Stimulated activated naive CD4-positive, alpha-beta T cell treated with Interleukin-2 at 50 U/mL for 16 hours (primary cell): ENCODE data around the gene LOXL3.
A peak's percentile ranks its signal among the peaks of the same experiment; 100 is the strongest.

Experiments used
- DNase-seq: peaks from one replicate; lab custom pipeline; 2025; lab: John Stamatoyannopoulos, UW

Gene LOXL3

DNA sequence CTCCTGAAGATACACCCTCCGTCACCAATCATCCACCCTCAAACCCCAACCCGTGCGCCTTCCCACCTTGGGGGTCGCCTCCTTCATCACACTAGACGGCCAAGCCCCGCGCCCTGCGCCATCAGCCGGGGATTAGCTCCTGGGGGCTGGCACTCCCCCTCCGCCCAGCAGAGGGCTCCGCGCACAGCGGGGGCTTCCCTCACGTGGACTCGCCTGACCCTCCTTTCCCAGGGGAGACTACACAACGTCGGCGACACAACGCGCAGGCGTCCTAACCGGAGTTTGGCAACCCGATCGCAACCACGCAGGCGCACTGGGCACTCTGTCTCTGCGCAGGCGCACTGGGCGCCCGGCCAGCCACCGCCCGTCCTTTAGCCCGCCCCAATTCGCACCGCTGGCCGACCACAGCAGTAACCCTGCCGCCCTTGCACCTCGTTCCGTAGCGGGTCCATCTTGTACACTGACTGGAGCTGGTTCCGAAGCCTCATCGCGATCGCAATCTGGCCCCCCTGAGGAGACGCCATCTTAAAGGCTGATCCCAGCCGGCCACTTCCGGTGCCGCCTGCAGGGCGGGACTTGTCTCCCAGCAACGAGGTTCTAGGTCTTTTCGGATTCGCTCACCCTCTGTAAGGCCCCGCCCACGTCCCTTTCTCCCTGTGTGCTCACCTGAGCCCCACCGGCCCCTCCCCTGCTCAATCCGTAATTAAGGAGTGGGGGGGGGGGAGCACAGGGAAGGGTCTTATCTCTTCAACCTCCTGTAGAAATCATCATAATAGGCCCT, 46.4 kb downstream of the LOXL3 start, which contains the start of gene PCGF1:
TSS of gene PCGF1 (minus strand) at position 551 of the 781 bp plus-strand sequence. CDS start at position 524, 27 bp downstream.
- peak; percentile 98 for DNase-seq

DNA sequence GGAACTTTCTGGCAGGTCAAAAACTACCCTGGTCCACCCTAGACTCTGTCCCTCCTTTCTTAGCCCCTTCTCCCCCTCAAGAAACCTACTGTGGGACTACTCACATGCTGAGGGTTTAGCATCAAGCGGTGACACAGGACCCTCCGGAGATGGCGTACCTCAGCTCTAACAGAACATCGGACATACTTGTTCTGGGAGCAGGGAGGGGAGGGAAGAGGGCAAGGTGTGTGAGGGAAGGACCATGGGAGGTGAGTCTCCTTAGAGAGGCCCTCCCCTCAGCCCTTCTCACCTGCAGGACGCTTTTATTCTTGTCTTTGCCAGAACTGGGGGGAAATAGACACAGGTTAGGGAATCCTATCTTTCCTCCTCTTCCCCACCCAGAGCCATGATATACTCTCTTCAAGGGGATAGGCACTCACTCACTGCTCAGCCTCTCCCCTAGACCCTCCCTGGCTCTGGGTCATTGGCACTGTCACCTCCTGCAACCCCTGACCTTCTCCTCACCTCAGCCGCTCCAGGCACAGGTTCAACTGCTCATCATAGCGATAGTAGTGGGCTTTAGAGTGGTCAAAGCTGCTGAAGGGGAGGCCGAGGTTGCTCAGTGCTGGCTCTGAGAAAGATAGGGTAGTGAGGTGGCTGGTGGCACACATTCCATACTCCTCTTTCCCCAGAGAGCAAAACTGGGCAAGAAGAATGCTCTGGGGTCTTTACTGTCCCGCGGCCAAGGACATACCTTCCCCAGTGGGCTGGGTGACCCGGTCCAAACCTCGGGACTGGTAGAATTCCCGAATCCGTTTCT, 48.1 kb downstream of the LOXL3 start:
- DNase-seq = no peak

DNA sequence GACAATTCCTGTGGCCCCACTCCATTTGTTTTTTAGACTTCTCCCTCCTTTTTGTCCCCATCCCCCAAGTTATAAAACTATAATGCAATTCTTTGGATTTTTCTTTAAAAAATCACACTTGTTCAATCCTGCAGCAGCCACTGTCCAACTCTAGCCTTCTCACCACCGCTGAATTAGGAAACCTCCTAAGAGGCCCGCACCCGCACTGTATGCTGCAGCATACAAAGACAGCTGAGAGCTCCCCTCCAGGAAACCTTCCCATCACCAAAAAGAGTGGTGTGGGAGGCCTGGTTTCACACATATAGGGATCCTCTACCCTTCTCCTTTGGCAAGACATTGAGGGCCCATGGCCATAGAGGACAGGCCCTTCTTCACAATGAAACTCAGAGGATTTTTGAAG, 49.2 kb downstream of the LOXL3 start:
- no peak for DNase-seq

DNA sequence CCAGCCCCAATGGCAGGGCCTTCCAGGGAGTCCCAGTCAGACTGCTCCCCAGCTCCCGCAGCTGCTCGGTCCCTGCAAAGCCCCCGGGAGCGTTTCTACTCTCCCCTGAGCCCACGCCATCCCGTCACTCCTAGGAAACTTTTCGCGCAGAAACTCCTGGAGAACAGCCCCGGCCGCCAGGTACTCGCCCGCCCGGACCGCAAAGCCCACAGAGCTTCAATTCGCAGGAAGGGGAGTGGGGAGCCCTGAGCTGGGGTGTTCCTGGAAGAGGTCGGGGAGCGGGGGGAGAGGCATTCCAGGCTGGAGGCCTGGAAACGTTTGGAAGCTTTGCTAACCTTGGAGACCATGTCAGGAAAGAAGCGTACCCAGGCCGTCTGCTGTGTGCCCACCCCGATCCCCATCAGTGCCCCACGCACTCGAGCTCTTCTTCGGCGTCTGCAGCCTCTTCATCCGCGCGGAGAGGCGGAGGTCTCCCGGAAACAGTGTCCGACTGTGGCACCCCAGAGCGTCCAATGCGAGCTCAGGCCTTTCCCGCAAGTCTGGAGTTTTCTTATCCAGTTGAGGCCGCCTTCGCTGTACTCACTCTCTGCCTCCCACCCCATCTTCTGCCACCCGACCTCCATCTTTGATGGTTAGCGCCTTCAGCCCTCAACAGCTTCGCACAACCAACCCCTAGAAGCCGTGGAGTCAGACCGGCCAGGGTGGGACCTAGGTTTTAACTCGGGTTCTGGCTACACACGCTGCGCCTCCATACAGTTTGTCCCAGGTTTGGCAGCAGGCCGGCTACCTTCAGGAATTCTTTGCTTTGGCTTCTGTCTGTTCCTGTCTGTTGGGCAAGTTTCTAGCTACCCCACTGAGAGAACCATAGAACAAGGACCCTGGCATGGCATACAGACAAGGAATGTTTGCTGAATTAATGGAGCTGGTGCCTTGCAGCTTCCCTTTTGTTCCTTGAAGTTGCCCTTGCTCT, 50.0 kb downstream of the LOXL3 start:
- DNase-seq = no peak

DNA sequence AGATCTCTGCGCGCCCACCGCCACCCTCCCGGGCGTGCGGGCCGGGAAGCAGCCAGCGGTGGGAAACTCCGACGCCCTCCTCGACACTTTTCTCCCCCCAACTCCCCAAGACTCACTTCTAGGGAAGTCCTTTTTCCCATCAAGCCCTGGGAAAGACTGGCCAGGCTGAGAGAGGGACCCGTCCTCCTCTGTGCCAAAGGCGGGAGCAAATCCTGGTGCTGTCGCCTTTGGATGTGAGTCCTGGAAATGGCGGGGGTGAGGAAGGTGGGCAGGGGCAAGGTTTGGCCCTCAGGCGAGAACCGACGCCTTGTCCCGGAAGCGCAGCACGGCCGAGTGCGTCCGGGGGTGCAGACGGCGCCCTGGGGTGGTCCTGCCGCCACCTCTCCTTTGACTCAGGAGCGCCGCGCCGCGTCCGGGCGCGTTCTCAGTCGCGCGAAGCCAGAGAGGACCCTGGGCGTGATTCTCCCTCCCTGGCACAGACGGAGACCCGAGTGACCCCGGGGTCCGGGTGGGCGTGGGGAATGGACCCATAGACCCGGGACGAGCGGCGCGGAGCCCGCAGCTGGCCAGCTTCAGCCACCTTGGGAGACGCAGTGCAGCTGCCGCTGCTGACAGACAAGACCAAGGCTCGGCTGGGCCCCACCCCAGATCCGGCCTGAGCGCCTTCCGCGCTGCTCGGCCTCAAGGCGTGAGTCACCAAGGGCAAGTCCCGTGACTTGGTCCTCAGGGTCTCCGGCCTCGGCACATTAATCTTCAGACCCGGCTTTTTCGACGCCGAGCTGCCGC, 50.8 kb downstream of the LOXL3 start:
- no peak for DNase-seq

DNA sequence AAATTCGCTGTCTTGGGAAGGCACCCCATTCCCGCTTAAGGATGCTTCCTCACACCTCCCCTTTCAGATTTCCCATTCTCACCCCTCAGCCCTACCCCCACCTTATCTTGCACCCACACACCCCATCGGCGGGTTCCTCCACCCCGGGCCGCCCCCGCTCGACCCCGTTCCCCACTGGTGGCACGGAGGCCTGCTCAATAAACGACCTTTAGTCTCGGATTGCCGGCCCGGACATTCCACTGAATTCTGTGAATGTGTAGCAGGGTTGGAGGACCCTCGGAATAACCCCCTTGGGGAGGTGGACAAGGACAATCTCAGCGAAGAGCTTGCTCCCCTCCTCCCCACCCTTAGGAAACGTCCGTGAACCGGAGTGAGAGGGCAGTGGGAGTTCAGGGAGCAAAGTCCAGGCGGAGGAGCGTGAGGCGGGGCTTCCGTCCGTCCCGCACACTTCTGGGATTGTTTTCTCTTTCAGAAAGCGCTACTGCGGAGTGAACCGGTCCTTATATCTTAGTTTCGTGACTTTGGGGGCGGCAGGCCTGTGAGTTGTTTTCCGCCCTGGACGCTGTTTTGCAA, 51.5 kb downstream of the LOXL3 start:
- no peak for DNase-seq

DNA sequence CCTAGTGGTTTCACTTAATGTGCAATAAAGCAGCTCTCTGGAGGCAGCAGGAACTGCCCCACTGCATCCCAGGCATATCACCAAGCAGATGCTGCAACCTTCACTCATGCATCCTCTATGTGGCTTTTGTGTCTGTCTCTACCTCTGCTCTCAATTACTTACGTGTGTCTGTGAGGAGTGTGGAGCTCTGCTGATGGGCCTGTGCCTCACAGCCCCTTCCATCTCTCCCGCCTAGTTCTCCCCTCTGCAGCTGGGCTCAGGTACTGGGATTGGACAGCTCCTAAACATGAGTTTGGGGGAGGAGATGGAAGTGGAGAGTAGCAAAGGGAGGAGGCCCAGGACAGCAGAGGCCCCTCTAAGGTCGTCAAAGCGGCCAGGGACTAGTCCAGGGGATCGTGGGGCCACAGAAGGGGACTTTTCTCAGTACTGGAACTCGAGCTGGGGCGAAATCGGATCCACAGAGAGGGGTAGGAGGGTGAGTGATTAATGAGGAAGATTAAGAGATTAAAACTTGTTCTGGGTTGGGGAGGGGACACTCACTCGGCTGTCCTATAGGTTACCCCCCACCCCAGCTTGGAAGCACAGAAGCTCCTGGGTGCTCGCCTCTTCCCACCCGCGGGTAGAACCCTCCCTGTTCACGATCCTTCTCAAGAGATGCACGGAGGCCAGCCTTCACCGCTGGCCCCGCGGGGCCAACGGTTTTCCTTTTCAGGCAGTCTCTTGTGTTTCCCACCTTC, 52.2 kb downstream of the LOXL3 start:
- DNase-seq = no peak

DNA sequence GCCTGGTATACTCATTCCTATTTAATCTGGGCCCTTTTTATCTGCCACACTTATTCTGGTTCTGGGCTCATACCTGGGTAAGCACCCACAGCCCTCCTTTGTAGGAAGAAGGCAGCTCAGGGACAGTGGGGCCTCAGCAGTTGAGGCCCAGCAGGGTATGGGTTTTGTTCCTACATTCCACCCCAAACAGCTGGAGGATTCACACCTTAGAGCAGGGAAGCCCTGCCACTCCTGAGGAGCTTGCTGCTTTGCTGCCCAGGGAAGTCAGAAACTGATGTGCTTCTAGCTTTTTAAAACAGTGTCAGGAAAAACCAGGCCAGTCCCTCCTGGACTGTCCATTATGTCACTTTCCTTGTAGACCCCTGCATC, 53.2 kb downstream of the LOXL3 start:
- no peak for DNase-seq

DNA sequence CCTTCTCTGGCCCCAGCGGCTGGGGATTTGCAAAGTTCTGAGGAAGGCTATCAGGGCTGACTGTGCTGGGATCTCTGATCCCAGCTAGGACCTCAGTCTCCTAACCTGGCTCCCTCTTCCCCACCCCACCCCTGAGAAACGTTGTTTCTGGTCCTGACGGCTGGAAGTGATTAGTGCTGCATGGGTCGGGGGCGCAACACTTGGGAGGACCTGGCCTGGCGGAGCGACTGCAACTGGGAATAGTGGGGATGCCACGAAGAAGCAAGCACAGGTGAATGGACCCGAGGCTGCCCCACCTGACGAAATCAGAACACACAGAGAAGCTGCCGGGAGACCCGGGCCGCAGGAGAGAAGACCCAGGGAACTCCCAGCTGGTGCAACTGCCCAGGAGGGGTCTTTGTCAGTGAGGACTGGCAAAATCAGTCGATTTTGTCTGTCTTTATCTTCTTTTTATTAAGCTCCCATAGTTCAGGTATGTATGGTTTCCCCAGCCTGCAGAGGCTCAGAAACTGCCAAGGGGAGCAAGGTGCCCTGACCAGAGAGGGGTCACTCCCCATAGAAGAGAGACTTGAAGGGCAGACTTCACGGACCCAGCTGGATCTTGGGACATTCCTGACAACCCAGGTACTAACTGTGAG, 53.7 kb downstream of the LOXL3 start:
- DNase-seq = no peak

DNA sequence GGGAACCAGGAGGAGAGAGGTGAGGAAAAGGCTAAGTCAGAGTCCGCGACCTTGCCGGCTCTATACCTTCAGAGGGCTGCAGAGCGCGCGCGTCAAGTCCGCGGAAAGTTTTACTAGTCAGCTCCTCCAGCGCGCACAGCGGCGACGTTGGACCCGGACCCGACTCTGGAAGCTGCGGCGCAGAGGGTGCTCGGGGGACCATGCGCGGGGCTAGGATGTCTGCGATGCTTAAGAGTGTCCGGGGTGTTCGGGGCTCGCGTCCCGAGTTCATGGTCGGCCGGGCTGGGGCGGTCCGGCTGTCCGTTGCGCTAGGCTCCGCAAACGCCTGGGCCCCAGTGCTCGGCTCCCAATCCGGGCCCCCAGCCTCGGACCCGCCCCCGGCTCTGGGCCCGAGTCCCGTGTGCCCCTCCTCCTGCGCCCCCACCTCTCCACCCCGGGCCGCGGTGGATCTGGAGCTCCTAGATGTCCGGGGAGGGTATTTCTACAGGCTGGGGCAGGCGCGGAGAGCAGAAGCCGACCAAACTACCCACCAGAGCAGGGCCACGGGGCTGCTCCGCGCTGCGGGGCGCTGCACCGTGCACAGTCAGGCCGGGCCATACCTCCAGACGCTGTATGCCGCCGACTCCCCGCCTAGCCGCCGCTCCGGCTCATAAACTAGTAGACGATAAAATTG, 54.3 kb downstream of the LOXL3 start, which contains the start of gene LBX2:
TSS of gene LBX2 (minus strand) at position 337 of the 673 bp plus-strand sequence. CDS start at position 271, 66 bp downstream.
- DNase-seq = peak; percentile 16

DNA sequence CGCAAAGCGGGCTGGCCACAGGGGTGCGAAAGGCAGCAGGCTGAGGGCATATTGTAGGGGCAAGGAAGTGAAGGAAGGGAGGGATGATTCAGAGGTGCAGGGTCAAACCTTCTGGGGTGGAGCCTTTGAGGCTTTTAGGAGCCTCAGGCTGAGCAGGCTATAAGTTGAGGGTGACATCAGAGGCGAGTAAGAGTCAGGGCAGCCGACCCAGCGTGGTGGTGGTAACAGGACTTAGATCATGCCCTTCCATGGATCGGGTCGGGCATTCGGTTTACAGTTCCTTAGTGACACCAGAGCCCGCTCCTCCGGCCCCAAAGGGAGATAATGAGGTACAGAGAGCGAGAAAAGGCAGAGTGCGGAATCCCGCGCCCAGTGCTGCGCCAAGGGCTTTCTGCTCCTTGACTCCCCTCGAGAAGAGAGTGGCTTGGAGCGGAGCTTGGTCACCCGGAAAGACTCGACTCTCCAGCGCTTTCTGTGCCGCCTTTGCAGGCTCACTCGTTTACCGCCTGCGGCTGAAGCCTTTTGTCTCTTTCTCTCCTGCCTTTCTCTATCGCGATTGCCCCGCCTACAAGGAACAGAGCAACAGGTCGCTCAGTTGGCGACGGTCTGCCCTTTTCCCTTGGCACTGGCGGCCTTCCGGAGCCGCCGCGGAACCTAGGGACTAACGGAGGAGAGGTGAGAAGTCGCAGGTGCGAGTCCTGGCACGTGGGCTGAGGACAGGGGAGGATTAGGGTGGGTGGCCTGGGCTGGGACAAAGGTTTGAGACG, 55.1 kb downstream of the LOXL3 start:
- no peak for DNase-seq

DNA sequence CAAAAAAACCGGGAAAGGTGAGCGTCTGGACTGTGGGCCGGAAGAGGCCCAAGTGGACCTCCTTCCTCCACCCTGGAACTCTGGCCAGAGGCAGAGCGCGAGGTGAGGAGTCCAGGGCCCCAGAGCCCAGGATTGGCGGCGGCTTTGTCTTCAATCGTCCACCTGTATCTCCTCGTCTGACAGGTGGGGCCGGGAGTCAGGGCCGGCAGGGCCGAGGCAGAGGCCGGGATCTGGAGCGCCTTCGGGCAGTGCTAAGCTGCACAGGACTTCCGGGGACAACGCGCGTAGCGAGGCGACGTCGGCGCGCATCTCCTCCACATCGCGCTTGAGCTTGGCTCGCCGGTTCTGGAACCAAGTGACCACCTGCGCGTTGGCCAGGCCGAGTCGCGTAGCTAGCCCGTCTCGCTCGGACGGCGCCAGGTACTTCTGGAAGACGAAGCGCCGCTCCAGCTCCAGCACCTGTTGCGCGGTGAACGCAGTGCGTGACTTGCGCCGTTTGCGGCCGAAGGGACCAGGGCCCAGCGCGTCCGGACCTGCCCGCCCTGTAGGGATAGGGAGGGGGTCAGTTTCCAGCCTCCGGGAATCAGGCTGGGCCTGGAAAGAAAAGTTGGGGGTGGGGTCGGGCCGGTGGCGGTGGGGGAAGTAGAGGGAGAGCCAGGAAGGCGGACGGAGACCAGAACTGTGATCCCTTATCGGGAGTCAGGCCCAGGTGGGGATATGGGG, 55.8 kb downstream of the LOXL3 start:
- no peak for DNase-seq

DNA sequence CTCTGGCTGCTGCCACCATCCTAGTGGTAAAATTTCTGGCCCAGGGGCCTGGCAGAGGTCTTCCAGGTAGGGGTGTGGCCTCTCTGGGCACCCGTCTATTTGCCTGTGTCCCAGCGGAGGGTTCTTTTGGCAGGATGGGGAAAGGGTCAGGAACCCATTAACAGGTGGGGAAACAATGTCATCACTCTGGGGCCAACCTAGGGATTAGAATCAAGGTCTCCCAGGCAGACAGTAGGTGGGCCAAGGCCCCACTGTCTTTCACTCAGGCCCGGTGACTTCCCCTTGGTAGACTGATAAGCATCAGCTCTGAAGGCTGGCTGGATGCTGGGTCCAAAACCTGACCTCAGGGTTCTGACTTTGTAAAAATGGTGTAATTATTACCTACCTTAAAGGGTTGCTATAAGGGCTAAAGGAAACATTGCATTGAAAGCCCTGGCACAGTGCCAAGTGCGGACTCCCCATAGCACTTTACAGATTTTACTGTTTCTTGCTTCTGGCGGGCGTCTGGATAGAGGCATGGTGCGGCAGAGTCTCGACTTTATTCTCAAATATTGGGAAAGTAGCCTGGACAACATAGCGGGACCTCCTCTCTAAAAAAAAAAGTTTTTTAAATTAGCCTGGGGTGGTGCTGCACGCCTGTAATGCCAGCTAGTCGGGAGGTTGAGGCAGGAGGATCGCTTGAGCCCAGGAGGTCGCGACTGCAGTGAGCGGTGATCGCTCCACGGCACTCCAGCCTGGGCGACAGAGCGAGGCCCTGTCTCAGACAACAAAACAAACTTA, 56.6 kb downstream of the LOXL3 start:
- no peak for DNase-seq

DNA sequence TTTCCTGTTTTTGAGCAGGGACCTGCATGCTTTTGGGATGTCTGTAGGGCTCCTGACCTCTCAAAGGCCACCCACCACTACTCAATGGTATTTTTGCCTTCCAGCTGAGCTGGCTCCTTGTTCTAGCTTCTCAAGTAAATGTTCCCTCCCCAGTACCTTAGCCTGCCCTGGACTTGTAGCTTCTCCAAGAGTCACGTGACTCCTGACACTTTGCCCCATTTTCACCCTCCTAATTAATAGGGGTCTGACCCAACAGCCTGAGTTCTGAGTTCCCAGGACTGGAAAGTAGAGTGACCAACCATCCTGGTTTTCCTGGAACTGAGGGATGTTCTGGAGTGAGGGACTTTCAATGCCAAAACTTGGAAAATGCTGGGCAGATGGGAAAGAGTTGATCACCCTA, 58.3 kb downstream of the LOXL3 start:
- no peak for DNase-seq

DNA sequence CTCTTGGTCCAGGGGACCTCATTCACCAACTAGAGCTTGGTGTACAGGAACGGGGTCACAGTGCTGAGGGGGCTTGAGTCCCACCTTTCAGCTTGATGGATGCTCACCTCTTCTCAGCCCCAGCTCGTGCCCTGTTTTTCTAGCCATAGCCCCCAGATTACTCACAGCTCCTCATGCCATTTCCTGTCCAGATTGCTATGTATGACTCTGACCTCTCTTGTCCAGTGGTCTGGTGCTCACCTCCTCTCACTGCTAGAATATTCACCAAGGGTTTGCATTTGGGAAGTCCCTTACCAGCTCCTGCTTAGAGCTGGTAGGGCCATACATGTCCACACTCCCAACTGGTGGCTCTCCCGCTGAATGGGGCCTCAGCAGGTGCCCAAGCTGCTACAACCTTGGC, 60.2 kb downstream of the LOXL3 start:
- no peak for DNase-seq

DNA sequence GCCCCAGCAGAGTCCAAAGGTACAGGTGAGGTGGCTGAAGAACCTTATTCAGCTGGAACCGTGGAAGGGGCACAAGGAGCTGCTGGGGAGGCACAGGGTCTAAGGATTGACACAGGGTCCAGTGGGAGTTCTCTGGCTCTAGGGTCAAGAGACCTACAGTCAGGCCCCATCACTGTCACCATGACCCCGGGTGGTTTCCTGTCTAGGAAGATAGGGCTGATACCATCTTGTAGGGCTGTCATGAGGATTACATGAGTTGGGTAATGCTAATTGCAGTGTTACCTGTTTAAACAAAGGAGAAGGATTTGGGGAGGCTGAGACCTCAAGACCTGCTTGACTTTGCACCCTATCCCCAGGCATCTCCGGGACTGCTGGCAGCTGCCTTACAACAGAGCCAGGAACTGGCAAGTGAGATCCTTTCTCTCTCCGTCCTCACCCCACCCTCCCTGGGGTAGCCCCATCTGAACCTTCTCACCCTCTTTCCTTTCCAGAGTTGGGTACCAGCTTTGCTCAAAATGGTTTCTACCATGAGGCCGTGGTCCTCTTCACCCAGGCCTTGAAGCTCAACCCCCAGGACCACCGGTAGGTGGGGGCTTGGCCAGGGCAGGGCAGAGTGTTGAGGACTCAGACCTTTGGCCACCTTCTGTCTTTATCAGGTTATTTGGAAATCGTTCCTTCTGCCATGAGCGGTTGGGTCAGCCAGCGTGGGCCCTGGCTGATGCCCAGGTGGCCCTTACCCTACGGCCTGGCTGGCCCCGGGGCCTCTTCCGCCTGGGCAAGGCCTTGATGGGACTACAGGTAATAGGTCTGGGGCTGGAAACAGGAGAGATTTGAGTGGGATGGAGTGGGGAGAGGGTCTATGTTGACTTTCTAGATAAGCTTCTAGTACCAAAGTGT, 61.8 kb downstream of the LOXL3 start:
- DNase-seq = no peak
